Mesothelial cell of epicardium (in vitro differentiated cells): Measurements from ENCODE around the gene SLC9A9. TPM values are rescaled to one million over a fixed set of nuclear protein-coding genes. Genes with fewer than 3 reads are reported as not detected.
A peak's percentile ranks its signal among the peaks of the same experiment; 100 is the strongest.

Experiments
- DNase-seq, 2 experiments: peaks; one replicate each; pipeline ENCODE4 v3.0.0; 2021; ENCODE audit warnings: low spot score in 2 of 2; ENCODE audit not compliant: unreplicated experiment in 2 of 2
- H3K27ac Mint-ChIP-seq: 2 replicates; pipeline ENCODE4 v1.8.0; 2021; ENCODE audit warnings: mixed read lengths
- H3K27me3 Mint-ChIP-seq: 2 replicates; pipeline ENCODE4 v1.8.0; 2021; ENCODE audit warnings: low read depth, mixed read lengths
- H3K36me3 Mint-ChIP-seq: 2 replicates; pipeline ENCODE4 v1.8.0; 2021; ENCODE audit warnings: mixed read lengths
- H3K4me1 Mint-ChIP-seq: 2 replicates; pipeline ENCODE4 v1.8.0; 2021; ENCODE audit warnings: mixed read lengths
- H3K4me3 Mint-ChIP-seq: 2 replicates; pipeline ENCODE4 v1.8.0; 2021; ENCODE audit warnings: mild to moderate bottlenecking, moderate library complexity, mixed read lengths
- H3K9me3 Mint-ChIP-seq: 2 replicates; pipeline ENCODE4 v1.8.0; 2021; ENCODE audit warnings: mixed read lengths
- CTCF ChIP-seq: fragments of 200-600 bp; sonication (generic); IDR thresholded peaks from one replicate; pipeline ENCODE4 v1.5.0; 2021; ENCODE audit warnings: antibody characterized with exemption; ENCODE audit not compliant: unreplicated experiment
- total RNA-seq: library from RNA; stranded (reverse); gene quantifications from 3 replicates; pipeline ENCODE4 v1.2.1, GENCODE V29; 2021

The SLC9A9 gene
- total RNA-seq, 1 donor from 2014 or later, result 2.7 TPM

GRCh38 chr3:143597774-143598652, 250.3 kb downstream of the SLC9A9 start:
- DNase-seq, result no peak
- Mint-ChIP-seq H3K27ac (no peak overlapping the region), H3K9me3 (no peaks in the 10 kb centered on the region), H3K27me3 (peaks cover 11% of the 10 kb centered on the region), H3K4me3 (no peak overlapping the region), H3K4me1 (peaks cover 11% of the 10 kb centered on the region), H3K36me3 (no peaks in the 10 kb centered on the region)
- no peak for TF ChIP-seq CTCF

GRCh38 chr3:143596957-143597642, 251.2 kb downstream of the SLC9A9 start:
- no peak overlapping the region for H3K4me3 Mint-ChIP-seq
- no peak for DNase-seq
- peaks cover 8% of the 10 kb centered on the region for H3K27me3 Mint-ChIP-seq
- TF ChIP-seq CTCF, result no peak
- no peaks in the 10 kb centered on the region for H3K36me3 Mint-ChIP-seq
- H3K27ac Mint-ChIP-seq, result no peak overlapping the region
- H3K9me3 Mint-ChIP-seq, result no peaks in the 10 kb centered on the region
- peaks cover 11% of the 10 kb centered on the region for H3K4me1 Mint-ChIP-seq

GRCh38 chr3:143595456-143596077, 252.7 kb downstream of the SLC9A9 start:
- Mint-ChIP-seq H3K9me3 (no peaks in the 10 kb centered on the region), H3K4me3 (no peak overlapping the region), H3K27ac (no peak overlapping the region), H3K4me1 (peaks cover 13% of the 10 kb centered on the region), H3K36me3 (no peaks in the 10 kb centered on the region), H3K27me3 (peaks cover 4% of the 10 kb centered on the region)
- TF ChIP-seq CTCF, result no peak
- DNase-seq, result no peak

- no peaks in the 10 kb centered on the region for H3K36me3 Mint-ChIP-seq
- peaks cover 4% of the 10 kb centered on the region for H3K27me3 Mint-ChIP-seq
- no peak for DNase-seq
- no peak overlapping the region for H3K27ac Mint-ChIP-seq
- TF ChIP-seq CTCF, result no peak
- no peak overlapping the region for H3K4me3 Mint-ChIP-seq
- peaks cover 16% of the 10 kb centered on the region for H3K4me1 Mint-ChIP-seq
- H3K9me3 Mint-ChIP-seq, result no peaks in the 10 kb centered on the region
Measured at GRCh38 chr3:143594206-143594605, 254.1 kb downstream of the SLC9A9 start.

- Mint-ChIP-seq H3K4me3 (no peak overlapping the region), H3K4me1 (peaks cover 15% of the 10 kb centered on the region), H3K36me3 (no peaks in the 10 kb centered on the region), H3K27me3 (peaks cover 14% of the 10 kb centered on the region), H3K27ac (peak overlapping the region; percentile 11), H3K9me3 (no peaks in the 10 kb centered on the region)
- TF ChIP-seq CTCF, result no peak
- DNase-seq, result no peak
Measured at GRCh38 chr3:143590660-143591059, 257.6 kb downstream of the SLC9A9 start.
